Brain pericyte (primary cell): ENCODE measurements around the gene HOXA2.

Experiments used
- DNase-seq: peaks from one replicate; pipeline ENCODE4 v3.0.0-alpha.2; 2012; ENCODE audit warnings: low read depth, low spot score

HOXA2 gene

DNA sequence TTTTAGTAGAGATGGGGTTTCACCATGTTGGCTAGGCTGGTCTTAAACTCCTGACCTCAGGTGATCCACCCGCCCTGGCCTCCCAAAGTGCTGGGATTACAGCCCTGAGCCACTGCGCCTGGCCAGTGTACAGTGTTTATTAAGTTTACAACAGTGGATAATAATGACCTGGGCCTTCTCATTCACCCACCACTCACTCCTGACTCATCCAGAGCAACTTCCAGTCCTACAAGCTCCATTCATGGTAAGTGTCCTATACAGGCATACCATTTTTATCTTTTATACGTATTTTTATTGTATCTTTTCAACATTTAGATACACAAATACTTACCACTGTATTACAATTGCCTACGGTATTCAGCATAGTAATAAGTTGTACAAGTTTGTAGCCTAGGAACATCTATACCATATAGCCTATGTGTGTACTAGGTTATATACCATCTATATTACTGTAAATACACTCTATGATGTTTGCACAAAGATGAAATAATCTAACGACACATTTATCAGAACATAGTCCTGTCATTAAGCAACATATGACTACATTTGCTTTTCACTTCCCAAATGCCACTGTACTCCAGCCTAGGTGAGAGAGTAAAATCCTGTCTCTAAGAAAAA, 23.8 kb downstream of the HOXA2 start:
- no peak for DNase-seq

DNA sequence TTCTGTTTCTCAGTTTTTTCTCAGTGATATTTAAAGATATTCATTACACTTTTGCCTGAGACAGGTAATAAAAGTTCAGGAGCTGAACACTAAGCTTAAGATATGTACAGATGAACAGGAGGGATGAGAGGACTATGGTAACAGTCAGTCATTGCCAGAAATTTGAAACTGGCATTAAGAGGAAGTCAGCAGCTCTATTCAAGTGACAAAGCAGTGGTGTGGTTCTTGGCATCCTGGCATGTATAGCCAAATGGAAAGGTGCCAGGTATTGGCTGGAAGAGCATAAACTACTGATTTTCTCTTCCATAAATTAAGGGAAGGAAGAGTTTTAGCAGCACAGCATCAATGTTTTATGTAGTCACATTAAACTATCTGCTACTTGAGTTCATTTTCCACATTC, 29.4 kb downstream of the HOXA2 start:
- DNase-seq: no peak

DNA sequence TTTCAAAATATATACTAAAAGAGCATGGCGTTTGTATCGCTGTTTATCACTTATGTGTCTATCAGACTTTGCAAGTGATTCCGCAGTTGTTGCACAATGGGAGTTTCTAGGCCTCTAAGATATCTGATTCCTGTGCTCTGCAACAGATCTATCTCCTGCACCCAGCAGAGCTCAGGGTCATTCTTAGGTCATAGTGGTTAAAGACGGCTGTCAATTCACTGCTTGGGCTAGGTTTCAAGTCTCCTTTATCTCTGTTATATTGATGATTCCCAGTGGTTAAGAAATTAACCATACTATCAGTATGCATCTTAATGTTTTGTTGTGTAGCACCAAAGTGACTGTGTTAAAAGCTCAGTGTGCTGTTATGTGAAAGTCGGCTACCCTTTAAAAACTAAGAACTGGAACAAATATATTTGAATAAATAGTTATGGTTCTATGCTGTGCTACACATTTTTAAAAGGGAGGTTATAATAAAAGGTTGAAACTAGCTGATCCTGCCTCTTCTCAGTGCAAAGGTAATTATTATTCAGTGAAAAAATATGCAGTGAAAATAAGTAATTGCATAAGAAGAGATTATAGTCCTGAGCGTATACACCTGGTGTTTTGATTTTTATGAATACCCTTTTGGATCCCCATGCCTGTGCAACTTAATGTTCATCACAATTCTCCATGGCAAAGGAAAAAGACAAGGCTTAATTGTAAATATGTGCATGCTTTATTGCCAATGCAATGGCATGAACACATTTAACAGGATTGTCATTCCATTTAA, 30.7 kb downstream of the HOXA2 start:
- DNase-seq: no peak

DNA sequence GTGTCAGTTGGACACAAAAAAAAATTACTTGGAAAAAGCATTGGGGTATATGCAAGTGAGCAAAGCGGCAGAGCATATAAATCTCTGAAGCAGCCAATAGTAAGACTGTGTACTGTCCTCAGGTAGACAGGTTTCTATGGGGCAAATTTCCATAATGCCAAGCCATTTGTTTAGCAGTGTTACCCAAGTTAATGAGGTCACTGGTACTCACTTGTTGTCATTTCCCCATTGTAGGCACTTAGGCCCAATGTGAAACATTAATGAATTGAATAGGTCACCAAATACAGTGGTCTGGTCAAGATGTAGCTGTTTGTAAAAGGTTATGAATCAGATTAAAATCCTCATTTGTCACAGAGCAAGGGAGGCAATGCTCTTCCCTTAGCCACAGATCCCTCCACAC, 34.2 kb downstream of the HOXA2 start:
- no peak for DNase-seq

DNA sequence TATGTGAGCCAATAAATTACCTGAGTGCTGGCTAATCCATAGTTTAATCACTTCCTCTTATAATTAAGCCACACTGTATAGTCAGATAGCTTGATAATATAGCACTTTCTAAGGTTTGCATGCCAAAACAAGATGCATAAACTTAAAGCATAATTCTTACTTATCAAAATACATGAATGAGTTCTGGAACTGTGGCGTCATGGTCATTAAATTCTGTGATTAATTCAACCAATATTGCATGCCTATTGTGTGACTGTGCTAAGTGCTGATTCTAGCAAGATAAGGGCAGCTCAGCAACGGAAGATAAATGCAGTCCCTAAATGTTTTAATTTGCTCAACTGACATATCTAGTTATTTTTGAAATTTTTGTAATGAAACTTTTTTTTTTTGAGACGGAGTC, 36.3 kb downstream of the HOXA2 start:
- no peak for DNase-seq

DNA sequence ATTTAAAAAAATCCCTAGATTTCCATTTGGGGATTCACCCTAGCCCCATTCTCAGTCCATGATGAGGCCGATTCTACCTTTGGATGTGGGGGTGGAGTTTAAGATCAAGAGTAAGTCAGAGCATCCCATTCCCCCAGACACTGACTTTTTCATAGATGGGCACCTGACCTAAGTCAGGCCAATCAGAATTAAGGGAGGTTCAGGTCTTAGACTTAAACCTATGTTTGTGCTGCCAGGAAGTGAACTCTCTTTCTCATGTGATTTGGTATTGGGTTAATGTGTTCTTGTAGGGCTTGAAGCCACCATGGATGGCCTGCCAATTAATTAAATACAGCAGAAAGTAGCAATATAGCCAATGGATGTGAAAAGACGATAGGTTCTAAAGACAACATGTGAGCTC, 36.8 kb downstream of the HOXA2 start:
- no peak for DNase-seq

GRCh38 chr7:27064661-27065060, 37.8 kb downstream of the HOXA2 start:
- no peak for DNase-seq

GRCh38 chr7:27064159-27064558, 38.3 kb downstream of the HOXA2 start:
- no peak for DNase-seq

GRCh38 chr7:27062946-27063345, 39.5 kb downstream of the HOXA2 start:
- no peak for DNase-seq

DNA sequence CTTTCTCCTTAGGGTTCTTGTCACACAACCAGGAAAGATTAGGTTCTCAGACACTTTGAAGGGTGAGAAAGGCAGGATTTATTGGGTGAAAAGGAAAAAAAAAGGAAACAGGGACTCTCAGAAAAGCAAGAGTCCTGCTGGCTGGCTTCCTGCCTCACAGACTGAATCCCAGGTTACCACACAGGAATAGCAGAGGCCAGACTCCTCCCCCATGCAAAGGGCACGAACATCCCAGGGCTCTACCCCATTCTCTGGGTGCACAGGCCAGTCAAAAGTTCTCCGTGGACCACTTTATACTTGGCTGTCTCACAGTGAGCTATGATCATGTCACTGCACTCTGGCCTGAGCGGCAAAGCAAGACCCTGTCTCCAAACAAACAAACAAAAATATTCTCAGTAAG, 49.3 kb downstream of the HOXA2 start:
- no peak for DNase-seq

DNA sequence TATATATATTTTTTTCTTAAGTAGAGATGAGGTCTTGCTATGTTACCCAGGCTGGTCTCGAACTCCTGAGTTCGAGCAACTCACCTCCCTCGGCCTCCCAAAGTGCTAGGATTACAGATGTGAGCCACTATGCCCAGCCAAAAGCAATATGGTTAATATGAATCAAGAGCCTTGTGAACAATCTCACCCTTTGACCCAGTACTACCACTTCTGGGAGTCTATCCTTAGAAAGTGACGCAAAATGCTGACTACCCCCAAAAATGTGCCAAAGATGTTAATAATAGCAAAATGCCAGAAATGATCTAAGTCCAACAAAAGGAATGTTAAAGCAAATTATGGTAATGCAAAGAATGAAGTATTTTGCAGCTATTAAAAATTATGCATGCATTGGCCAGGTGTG, 51.0 kb downstream of the HOXA2 start:
- no peak for DNase-seq
